Hepatocyte (in vitro differentiated cells): ENCODE data around the gene ADGRG6. TPM values are rescaled to one million over a fixed set of nuclear protein-coding genes. Genes with fewer than 3 reads are reported as not detected.

ENCODE experiments used
- DNase-seq: peaks from one replicate; pipeline ENCODE4 v3.0.0-alpha.2; 2016; ENCODE audit warnings: low spot score
- H2AFZ ChIP-seq: fragments of 200-600 bp; sonication (generic); 2 replicates; pipeline ENCODE4 v1.6.0; 2016; ENCODE audit warnings: antibody characterized with exemption, mild to moderate bottlenecking
- H3K27ac ChIP-seq: fragments of 200-600 bp; sonication (generic); 2 replicates; pipeline ENCODE4 v1.5.1; 2016; ENCODE audit warnings: mild to moderate bottlenecking
- H3K27me3 ChIP-seq: fragments of 200-600 bp; sonication (generic); 2 replicates; pipeline ENCODE4 v1.6.1; 2016
- H3K36me3 ChIP-seq: fragments of 200-600 bp; sonication (generic); replicated peaks from 2 replicates; pipeline ENCODE4 v1.5.1; 2016; ENCODE audit warnings: low read depth; ENCODE audit not compliant: insufficient read depth
- H3K4me1 ChIP-seq: fragments of 200-600 bp; sonication (generic); 2 replicates; pipeline ENCODE4 v1.5.1; 2016; ENCODE audit warnings: mild to moderate bottlenecking, moderate library complexity; ENCODE audit not compliant: insufficient read depth
- H3K4me2 ChIP-seq: fragments of 200-600 bp; sonication (generic); 2 replicates; pipeline ENCODE4 v1.6.0; 2016
- H3K4me3 ChIP-seq: fragments of 200-600 bp; sonication (generic); 2 replicates; pipeline ENCODE4 v1.5.1; 2016; ENCODE audit warnings: mild to moderate bottlenecking
- H3K79me2 ChIP-seq: fragments of 200-600 bp; sonication (generic); 2 replicates; pipeline ENCODE4 v1.6.0; 2017; ENCODE audit warnings: mild to moderate bottlenecking
- H3K9me2 ChIP-seq: fragments of 200-600 bp; sonication (generic); replicated peaks from 2 replicates; pipeline ENCODE4 v1.6.0; 2017; ENCODE audit warnings: mild to moderate bottlenecking; ENCODE audit not compliant: insufficient read depth
- H3K9me3 ChIP-seq: fragments of 200-600 bp; sonication (generic); 2 replicates; pipeline ENCODE4 v1.5.1; 2016; ENCODE audit warnings: low read depth, mild to moderate bottlenecking
- H4K20me1 ChIP-seq: fragments of 200-600 bp; sonication (generic); 2 replicates; pipeline ENCODE4 v1.6.0; 2016; ENCODE audit warnings: mild to moderate bottlenecking; ENCODE audit not compliant: insufficient read depth, poor library complexity, severe bottlenecking
- CTCF ChIP-seq: fragments of 200-600 bp; sonication (generic); IDR thresholded peaks from 2 replicates; pipeline ENCODE4 v1.5.1; 2016; ENCODE audit warnings: antibody characterized with exemption, mild to moderate bottlenecking; ENCODE audit not compliant: poor library complexity
- EZH2 ChIP-seq: fragments of 200-600 bp; sonication (generic); IDR thresholded peaks from 2 replicates; pipeline ENCODE4 v1.6.1; 2016; ENCODE audit warnings: antibody characterized with exemption, mild to moderate bottlenecking, borderline replicate concordance
- EZH2phosphoT487 ChIP-seq: fragments of 200-600 bp; sonication (generic); IDR thresholded peaks from one replicate; pipeline ENCODE4 v1.6.1; 2018; ENCODE audit warnings: antibody characterized with exemption, mild to moderate bottlenecking, low read depth, moderate library complexity; ENCODE audit not compliant: unreplicated experiment, severe bottlenecking
- WGBS: methylation state at CpG from one replicate; pipeline ENCODE4 v1.1.6; 2016; ENCODE audit warnings: low lambda C conversion rate; ENCODE audit errors: missing lambda C conversion rate; 5-methylcytosine and 5-hydroxymethylcytosine counted together
- polyA plus RNA-seq: library from polyadenylated mRNA; unstranded; fragments of >200 nt; fragmentation: Nextera tagmentation; extraction: Ambion mirVana; gene quantifications from 2 replicates; pipeline ENCODE4 v1.2.1, GENCODE V29; 2016
- total RNA-seq: library from RNA; depleted of rRNA; stranded (reverse); fragments of >200 nt; gene quantifications from 2 replicates; pipeline ENCODE4 v1.2.3, GENCODE V29; 2014

ADGRG6 gene
- total and polyA plus RNA-seq, 2 experiments from 2014 or later, result 13.9 to 92.0 TPM

DNA sequence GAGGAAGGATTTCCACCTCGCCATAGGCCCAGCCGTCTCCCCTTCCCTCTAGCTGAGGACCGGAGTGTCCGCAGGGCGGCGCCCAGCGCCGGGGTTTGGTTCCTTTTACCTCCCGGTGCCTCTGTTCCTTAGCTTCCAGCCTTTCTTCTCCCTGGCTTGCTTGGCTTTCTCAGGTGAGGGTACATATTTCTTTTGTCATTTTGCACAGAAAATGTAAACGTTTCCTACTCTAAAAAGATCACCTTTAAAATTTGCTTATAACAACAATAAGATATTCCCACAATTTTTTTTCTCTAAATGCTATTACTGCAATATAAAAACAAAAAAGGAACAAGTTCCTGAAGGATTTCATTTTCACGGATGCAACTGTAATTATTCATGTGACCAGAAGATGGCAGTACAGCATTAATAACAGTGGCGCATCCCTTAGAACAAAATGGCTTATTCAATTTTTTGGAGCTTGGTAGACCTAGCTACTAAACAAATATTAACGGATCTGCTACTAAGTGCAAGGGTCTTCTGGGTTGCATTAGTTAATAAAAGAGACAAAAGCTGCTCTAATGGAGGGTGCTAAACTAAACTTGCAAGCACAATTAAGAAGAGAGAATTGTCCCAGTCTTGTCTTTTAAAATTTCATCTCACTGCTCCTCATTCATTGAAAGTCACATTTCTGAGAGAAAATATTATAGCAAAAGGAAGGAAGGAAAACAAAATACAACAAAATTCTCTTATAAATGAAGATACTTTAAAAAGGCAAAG is 172.9 kb downstream of the ADGRG6 start:
- Histone ChIP-seq H3K4me1 (no peaks in the 10 kb centered on the region), H3K27me3 (no peaks in the 10 kb centered on the region), H2AFZ (peak overlapping the region; percentile 31), H3K9me3 (no peaks in the 10 kb centered on the region), H3K79me2 (no peaks in the 10 kb centered on the region), H3K4me3 (no peak overlapping the region), H3K9me2 (no peaks in the 10 kb centered on the region), H3K4me2 (peak overlapping the region; percentile 47), H3K36me3 (no peaks in the 10 kb centered on the region), H4K20me1 (no peaks in the 10 kb centered on the region), H3K27ac (peak overlapping the region; percentile 11)
- 5% methylated on average over 13 of the region's 13 CpGs for WGBS
- TF ChIP-seq CTCF, result peak; percentile 86
- TF ChIP-seq EZH2, result no peak
- DNase-seq, result peak; percentile 82

DNA sequence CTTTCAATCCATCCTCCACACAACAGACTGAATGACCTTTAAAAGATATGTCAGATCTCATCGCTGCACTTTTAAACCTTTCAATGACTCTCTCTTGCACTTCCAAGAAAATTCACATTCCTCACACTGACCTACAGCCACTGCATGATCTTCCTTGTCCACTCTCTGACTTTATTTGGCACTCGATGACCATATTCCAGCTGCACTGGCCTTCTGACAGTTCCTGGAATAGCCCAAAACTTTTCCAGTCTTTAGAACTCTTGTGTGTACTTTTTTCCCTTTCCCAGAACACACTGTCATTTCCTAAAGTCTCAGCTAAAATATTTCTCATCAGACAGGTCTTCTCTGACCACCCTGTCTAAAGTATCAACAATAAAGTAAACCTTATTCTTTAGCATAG is 174.6 kb downstream of the ADGRG6 start:
- WGBS, result 96% methylated on average over 2 of the region's 2 CpGs
- H3K79me2 ChIP-seq, result no peaks in the 10 kb centered on the region
- no peaks in the 10 kb centered on the region for H3K27me3 ChIP-seq
- no peaks in the 10 kb centered on the region for H3K36me3 ChIP-seq
- no peaks in the 10 kb centered on the region for H4K20me1 ChIP-seq
- H3K4me1 ChIP-seq, result no peaks in the 10 kb centered on the region
- DNase-seq, result no peak
- no peak overlapping the region for H3K4me3 ChIP-seq
- no peaks in the 10 kb centered on the region for H3K9me2 ChIP-seq
- H3K27ac ChIP-seq, result no peak overlapping the region
- H2AFZ ChIP-seq, result no peak overlapping the region
- H3K4me2 ChIP-seq, result no peak overlapping the region
- TF ChIP-seq EZH2phosphoT487 (no peak), CTCF (no peak), EZH2 (no peak)
- no peaks in the 10 kb centered on the region for H3K9me3 ChIP-seq

DNA sequence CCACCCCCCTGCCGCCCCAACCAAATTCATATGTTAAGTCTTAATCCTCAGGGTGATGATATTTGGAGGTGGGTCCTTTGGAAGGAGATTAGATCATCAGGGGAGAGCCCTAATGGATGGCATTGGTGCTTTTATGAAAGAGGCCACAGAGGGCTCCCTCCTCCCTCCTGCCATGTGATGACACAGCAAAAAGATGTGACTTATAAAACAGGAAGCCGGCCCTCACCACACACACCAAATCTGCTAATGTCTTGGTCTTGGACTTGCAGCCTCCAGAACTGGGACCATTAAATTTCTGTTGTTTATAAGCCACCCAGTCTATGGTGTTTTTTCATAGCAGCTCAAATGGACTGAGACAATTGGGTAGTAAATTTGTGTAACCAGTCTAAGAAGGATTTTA is 176.3 kb downstream of the ADGRG6 start:
- H3K4me2 ChIP-seq, result no peak overlapping the region
- H3K4me1 ChIP-seq, result no peaks in the 10 kb centered on the region
- 73% methylated on average over 2 of the region's 2 CpGs for WGBS
- H3K9me3 ChIP-seq, result no peaks in the 10 kb centered on the region
- no peak overlapping the region for H2AFZ ChIP-seq
- H3K36me3 ChIP-seq, result no peaks in the 10 kb centered on the region
- H4K20me1 ChIP-seq, result no peaks in the 10 kb centered on the region
- H3K27ac ChIP-seq, result no peak overlapping the region
- no peaks in the 10 kb centered on the region for H3K9me2 ChIP-seq
- TF ChIP-seq EZH2phosphoT487 (no peak), EZH2 (no peak), CTCF (no peak)
- no peaks in the 10 kb centered on the region for H3K27me3 ChIP-seq
- no peaks in the 10 kb centered on the region for H3K79me2 ChIP-seq
- DNase-seq, result peak; percentile 8
- no peak overlapping the region for H3K4me3 ChIP-seq

- H4K20me1 ChIP-seq, result no peaks in the 10 kb centered on the region
- H3K79me2 ChIP-seq, result no peaks in the 10 kb centered on the region
- H3K9me2 ChIP-seq, result no peaks in the 10 kb centered on the region
- H2AFZ ChIP-seq, result no peak overlapping the region
- 75% methylated on average over 4 of the region's 4 CpGs for WGBS
- no peaks in the 10 kb centered on the region for H3K36me3 ChIP-seq
- H3K27ac ChIP-seq, result no peak overlapping the region
- TF ChIP-seq EZH2phosphoT487, result no peak
- TF ChIP-seq EZH2, result no peak
- no peak for TF ChIP-seq CTCF
- H3K4me2 ChIP-seq, result no peak overlapping the region
- H3K4me3 ChIP-seq, result no peak overlapping the region
- H3K9me3 ChIP-seq, result no peaks in the 10 kb centered on the region
- no peaks in the 10 kb centered on the region for H3K4me1 ChIP-seq
- DNase-seq, result no peak
- H3K27me3 ChIP-seq, result no peaks in the 10 kb centered on the region
Observed at GRCh38 chr6:142481466-142481865, 179.7 kb downstream of the ADGRG6 start.
